HG03565 (cell line): ENCODE measurements around the gene MINDY3.

Experiments used
- ATAC-seq: cut with Tn5 transposase; IDR thresholded peaks from one replicate; pipeline ENCODE4 v1.9.1; 2021; ENCODE audit warnings: mild to moderate bottlenecking, moderate library complexity; ENCODE audit not compliant: unreplicated experiment

Gene MINDY3

GRCh38 chr10:15808204-15808797 is 52.0 kb downstream of the MINDY3 start:
- no peak for ATAC-seq

GRCh38 chr10:15805395-15806058 is 54.8 kb downstream of the MINDY3 start:
- no peak for ATAC-seq

GRCh38 chr10:15804109-15804508 is 56.2 kb downstream of the MINDY3 start:
- ATAC-seq = no peak

GRCh38 chr10:15802375-15802949 is 57.8 kb downstream of the MINDY3 start:
- no peak for ATAC-seq

GRCh38 chr10:15801641-15802040 is 58.7 kb downstream of the MINDY3 start:
- no peak for ATAC-seq

- no peak for ATAC-seq
These were observed 59.2 kb downstream of the MINDY3 start for GRCh38 chr10:15801147-15801546.

- no peak for ATAC-seq
These were observed 63.0 kb downstream of the MINDY3 start for GRCh38 chr10:15797346-15797745.

GRCh38 chr10:15796762-15797161 is 63.5 kb downstream of the MINDY3 start:
- no peak for ATAC-seq

GRCh38 chr10:15796098-15796759 is 64.1 kb downstream of the MINDY3 start:
- ATAC-seq = no peak

GRCh38 chr10:15795036-15795792 is 65.1 kb downstream of the MINDY3 start:
- no peak for ATAC-seq

- ATAC-seq = no peak
These were observed 65.7 kb downstream of the MINDY3 start for GRCh38 chr10:15794569-15794968.

GRCh38 chr10:15793664-15794063 is 66.6 kb downstream of the MINDY3 start:
- no peak for ATAC-seq

GRCh38 chr10:15792777-15793176 is 67.5 kb downstream of the MINDY3 start:
- no peak for ATAC-seq

GRCh38 chr10:15791816-15792524 is 68.3 kb downstream of the MINDY3 start:
- no peak for ATAC-seq

- ATAC-seq = no peak
These were observed 70.3 kb downstream of the MINDY3 start for GRCh38 chr10:15789793-15790525.

- ATAC-seq = no peak
These were observed 72.9 kb downstream of the MINDY3 start for GRCh38 chr10:15787426-15787825.

- ATAC-seq = no peak
These were observed 75.5 kb downstream of the MINDY3 start for GRCh38 chr10:15784662-15785300.

GRCh38 chr10:15783941-15784636 is 76.2 kb downstream of the MINDY3 start:
- ATAC-seq = no peak

- ATAC-seq = no peak
These were observed 77.5 kb downstream of the MINDY3 start for GRCh38 chr10:15782851-15783250.
